Measurements from ENCODE around the gene DCAF8.
A peak's percentile ranks its signal among the peaks of the same experiment; 100 is the strongest.

The DCAF8 gene

GRCh38 chr1:160206036-160206389, 56.3 kb downstream of the DCAF8 start:
- peak; percentile 76 for DNase-seq (ENCODE audit: low read depth)
- H3K4me3 ChIP-seq (ENCODE audit: low read length) = peak overlapping the region; percentile 86
- TF ChIP-seq CTCF (IDR thresholded peaks at IDR 0.05; ENCODE audit: insufficient read depth, low read depth, low read length, missing control alignments) = no peak

- TF ChIP-seq CTCF (IDR thresholded peaks at IDR 0.05; ENCODE audit: insufficient read depth, low read depth, low read length, missing control alignments) = no peak
- peak; percentile 72 for DNase-seq (ENCODE audit: low read depth)
- H3K4me3 ChIP-seq (ENCODE audit: low read length) = peak within 1 kb of the TSS; percentile 86
Observed at GRCh38 chr1:160205242-160206035, 56.9 kb downstream of the DCAF8 start, which contains the start of gene PEA15. PEA15 (plus strand) TSS chr1:160205384; CDS start chr1:160211545, 6,161 bp downstream.

GRCh38 chr1:160204526-160205241, 57.7 kb downstream of the DCAF8 start:
- peak overlapping the region; percentile 29 for H3K4me3 ChIP-seq (ENCODE audit: low read length)
- no peak for TF ChIP-seq CTCF (IDR thresholded peaks at IDR 0.05; ENCODE audit: insufficient read depth, low read depth, low read length, missing control alignments)
- DNase-seq (ENCODE audit: low read depth) = no peak

GRCh38 chr1:160200786-160201185, 61.6 kb downstream of the DCAF8 start:
- TF ChIP-seq CTCF (IDR thresholded peaks at IDR 0.05; ENCODE audit: insufficient read depth, low read depth, low read length, missing control alignments) = no peak
- DNase-seq (ENCODE audit: low read depth) = no peak
- no peak overlapping the region for H3K4me3 ChIP-seq (ENCODE audit: low read length)

GRCh38 chr1:160197231-160197630, 65.1 kb downstream of the DCAF8 start:
- no peak for TF ChIP-seq CTCF (IDR thresholded peaks at IDR 0.05; ENCODE audit: insufficient read depth, low read depth, low read length, missing control alignments)
- DNase-seq (ENCODE audit: low read depth) = no peak
- no peak overlapping the region for H3K4me3 ChIP-seq (ENCODE audit: low read length)

- no peak for TF ChIP-seq CTCF (IDR thresholded peaks at IDR 0.05; ENCODE audit: insufficient read depth, low read depth, low read length, missing control alignments)
- no peak for DNase-seq (ENCODE audit: low read depth)
- no peak overlapping the region for H3K4me3 ChIP-seq (ENCODE audit: low read length)
Observed at GRCh38 chr1:160196143-160196542, 66.2 kb downstream of the DCAF8 start.
